NCI-H510A treated with DMSO at 0.1 percent for 48 hours (cell line): Measurements from ENCODE around the gene WASF2.
"Not testable (repeated sequence)": the region's sequence is repeated elsewhere in the genome, so short reads cannot be mapped to it uniquely, and the experiment has no call there.

Experiments used
- DNase-seq: peaks from one replicate; lab custom pipeline; 2025; lab: John Stamatoyannopoulos, UW

WASF2 gene

GRCh38 chr1:27418326-27419185 is 71.4 kb downstream of the WASF2 start:
- no peak for DNase-seq

GRCh38 chr1:27417713-27418112 is 72.3 kb downstream of the WASF2 start:
- DNase-seq = no peak

- peak; percentile 56 for DNase-seq
Observed at GRCh38 chr1:27416387-27417111, 73.4 kb downstream of the WASF2 start.

GRCh38 chr1:27414091-27414490 is 75.9 kb downstream of the WASF2 start:
- DNase-seq = no peak

- no peak for DNase-seq
Observed at GRCh38 chr1:27413004-27413403, 77.0 kb downstream of the WASF2 start.

- DNase-seq = no peak
Observed at GRCh38 chr1:27412502-27412901, 77.5 kb downstream of the WASF2 start.

- DNase-seq = no peak
Observed at GRCh38 chr1:27410709-27411108, 79.3 kb downstream of the WASF2 start.

- DNase-seq = no peak
Observed at GRCh38 chr1:27409669-27410068, 80.3 kb downstream of the WASF2 start.

GRCh38 chr1:27408151-27408550 is 81.8 kb downstream of the WASF2 start:
- no peak for DNase-seq

- DNase-seq = not testable (repeated sequence)
Observed at GRCh38 chr1:27406791-27407190, 83.2 kb downstream of the WASF2 start.

GRCh38 chr1:27406362-27406680 is 83.6 kb downstream of the WASF2 start:
- DNase-seq = no peak

GRCh38 chr1:27405598-27406361 is 84.2 kb downstream of the WASF2 start:
- not testable (repeated sequence) for DNase-seq

- no peak for DNase-seq
Observed at GRCh38 chr1:27405074-27405473, 84.9 kb downstream of the WASF2 start.

- DNase-seq = no peak
Observed at GRCh38 chr1:27403931-27404330, 86.0 kb downstream of the WASF2 start.

- DNase-seq = no peak
Observed at GRCh38 chr1:27403065-27403726, 86.8 kb downstream of the WASF2 start.

- peak; percentile 26 for DNase-seq
Observed at GRCh38 chr1:27402349-27402754, 87.6 kb downstream of the WASF2 start.

GRCh38 chr1:27400963-27401341 is 89.0 kb downstream of the WASF2 start:
- DNase-seq = no peak

- DNase-seq = no peak
Observed at GRCh38 chr1:27400082-27400962, 89.6 kb downstream of the WASF2 start.

- no peak for DNase-seq
Observed at GRCh38 chr1:27399251-27400025, 90.5 kb downstream of the WASF2 start.

GRCh38 chr1:27398405-27399149 is 91.4 kb downstream of the WASF2 start:
- no peak for DNase-seq
